Measurements from ENCODE around the gene KCNAB1.

- TF ChIP-seq CTCF (IDR thresholded peaks at IDR 0.05) = no peak
- no peak for TF ChIP-seq POLR2A (IDR thresholded peaks at IDR 0.05)
These were observed 341.5 kb downstream of the KCNAB1 start for GRCh38 chr3:156461889-156462288.

Measured in tibial nerve (tissue), 3 donors.